Activated T-cell treated with anti-CD3 and anti-CD28 coated beads for 48 hours (primary cell): ENCODE measurements around the gene OR2D3.
"Not testable (repeated sequence)": the region's sequence is repeated elsewhere in the genome, so short reads cannot be mapped to it uniquely, and the experiment has no call there.

Experiments used
- DNase-seq: peaks from one replicate; pipeline ENCODE4 v3.0.0-alpha.2; 2020; ENCODE audit warnings: low read depth

OR2D3 gene

DNA sequence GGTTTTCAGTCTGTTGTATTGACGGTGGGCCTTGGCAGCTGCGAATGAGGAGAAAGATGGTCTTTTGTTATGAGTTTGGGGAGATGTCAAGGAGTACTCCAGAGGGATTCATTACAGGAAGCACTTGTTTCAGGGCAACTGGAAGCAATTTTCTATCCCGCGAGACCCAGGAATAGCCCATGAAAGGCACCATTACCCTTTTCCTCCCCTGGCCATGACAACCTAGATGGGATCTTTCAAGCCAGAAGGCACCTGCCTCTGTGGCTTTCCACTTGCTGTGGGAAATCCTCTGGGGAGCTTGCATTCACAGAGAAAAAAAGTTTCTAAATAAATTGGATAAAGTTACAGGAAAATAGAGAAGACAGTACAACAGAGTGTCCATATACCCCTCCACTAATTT is 8.1 kb downstream of the OR2D3 start:
- DNase-seq: no peak

DNA sequence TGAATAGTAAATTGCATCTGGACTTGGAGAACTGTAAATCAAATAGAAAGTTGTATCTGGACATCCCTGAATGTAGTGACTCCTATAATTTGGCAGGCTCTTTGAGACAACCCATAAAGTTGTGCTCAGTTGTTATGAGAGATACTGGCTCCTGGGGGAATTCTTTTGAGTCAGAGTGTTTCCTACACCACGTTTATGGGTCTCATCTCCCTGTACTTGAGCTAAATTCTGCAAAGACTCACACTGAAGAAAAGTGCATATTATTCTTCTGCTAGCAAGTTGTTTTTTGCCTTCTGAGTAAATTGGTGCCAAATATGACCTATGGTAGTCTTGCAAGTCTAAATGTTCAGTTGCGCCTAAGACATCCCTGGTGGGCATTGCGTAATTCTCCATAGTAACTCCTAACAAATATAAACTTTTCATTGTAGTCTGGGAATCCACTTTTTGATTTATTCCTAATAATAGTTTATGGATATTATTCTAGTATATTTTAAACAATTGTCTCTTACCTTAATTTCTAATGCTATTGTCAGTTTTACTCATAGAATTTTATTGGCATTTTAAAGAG is 10.4 kb downstream of the OR2D3 start:
- DNase-seq: no peak

DNA sequence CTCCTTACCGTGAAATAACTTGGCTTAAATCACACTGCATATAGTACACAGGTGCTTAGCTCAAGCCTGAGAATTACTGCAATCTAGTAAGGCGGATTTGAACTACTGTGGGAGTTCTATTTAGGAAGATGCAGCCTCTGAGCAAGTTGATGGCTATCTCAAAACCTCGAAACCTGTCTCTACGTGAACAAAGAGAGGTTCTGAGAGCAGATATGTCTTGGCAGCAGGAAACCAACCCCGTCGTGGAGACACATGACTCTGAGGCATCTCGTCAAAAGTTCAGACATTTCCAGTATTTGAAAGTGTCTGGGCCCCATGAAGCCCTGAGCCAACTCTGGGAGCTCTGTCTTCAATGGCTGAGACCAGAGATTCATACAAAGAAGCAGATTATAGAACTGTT is 11.3 kb downstream of the OR2D3 start:
- DNase-seq: no peak

DNA sequence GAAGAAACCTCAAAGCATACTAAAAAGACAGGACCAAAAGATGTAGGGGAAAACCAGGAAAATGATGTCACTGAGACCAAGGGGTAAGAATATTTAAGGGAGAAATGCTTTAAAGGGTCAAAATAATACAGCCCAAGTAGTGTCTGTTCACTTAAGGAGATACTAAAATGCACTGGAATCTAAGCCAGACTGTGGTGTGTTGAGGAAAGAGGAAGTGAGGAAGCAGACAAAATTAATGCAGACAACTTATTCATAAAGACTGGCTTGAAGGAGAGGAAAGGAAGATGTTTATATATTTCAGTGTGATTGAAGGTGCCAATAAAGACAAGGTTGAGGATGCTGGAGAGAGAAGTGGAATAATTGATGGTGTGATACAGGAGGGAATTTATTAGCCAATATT is 21.2 kb downstream of the OR2D3 start:
- no peak for DNase-seq

DNA sequence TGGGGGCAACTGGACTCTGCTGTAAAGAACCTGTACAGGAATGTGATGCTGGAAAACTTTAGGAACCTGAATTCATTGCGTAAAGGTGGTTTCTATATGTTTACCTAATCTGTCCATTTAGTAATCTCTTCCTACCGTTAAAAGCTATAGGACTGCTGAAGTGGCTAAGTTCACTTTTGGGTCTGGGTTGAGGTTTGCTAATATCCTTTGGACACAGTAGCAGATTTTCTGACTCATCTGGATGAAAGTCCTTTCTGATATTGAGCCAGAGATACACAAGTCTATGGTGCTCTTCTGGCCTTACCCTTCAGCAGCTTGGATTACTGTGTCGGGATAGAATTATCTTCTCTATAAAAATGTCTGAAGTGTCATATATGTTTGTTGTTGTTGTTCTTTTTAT is 22.3 kb downstream of the OR2D3 start:
- DNase-seq: no peak

DNA sequence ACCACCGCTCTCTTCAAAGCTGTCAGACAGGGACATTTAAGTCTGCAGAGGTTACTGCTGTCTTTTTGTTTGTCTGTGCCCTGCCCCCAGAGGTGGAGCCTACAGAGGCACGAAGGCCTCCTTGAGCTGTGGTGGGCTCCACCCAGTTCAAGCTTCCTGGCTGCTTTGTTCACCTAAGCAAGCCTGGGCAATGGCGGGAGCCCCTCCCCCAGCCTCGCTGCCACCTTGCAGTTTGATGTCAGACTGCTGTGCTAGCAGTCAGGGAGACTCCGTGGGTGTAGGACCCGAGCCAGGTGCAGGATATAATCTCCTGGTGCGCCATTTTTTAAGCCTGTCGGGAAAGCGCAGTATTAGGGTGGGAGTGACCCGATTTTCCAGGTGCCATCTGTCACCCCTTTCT is 33.4 kb downstream of the OR2D3 start:
- not testable (repeated sequence) for DNase-seq

DNA sequence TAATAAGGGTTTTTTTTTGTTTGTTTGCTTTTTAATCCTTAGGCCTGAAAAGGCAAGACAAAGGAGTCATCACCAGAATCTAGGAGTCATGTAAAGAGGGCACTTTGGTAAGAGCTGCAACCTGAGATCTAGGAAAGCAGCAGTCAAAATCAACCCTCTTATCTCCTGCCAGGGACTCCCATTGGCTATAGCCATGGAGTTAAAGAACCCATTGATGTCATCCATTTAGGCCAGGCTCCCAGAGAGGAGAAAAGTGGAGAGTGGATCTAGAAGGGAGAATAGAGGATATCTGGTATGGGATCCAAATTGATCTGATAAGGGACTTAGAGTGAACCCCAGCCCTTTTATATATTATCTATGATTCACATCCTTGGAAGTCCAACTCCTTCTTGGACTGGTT is 41.3 kb downstream of the OR2D3 start:
- no peak for DNase-seq

DNA sequence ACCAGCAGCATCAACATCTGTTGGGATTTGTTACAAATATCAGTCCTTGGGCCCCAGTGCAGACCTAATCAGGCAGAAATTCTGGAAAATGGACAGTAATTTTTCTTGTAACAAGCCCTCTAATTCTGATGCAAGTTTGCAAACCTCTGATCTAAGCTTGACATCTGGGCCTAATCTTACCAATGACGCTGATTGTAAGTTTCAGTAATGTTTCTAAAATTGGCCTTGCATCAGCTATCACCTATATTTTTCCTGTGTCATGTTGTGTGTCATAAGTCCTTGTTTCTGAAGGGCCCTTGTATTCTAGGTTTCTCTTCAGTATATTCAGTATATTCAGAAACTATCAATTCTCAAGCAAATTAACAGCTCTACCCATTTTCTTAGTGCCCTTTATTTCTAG is 41.9 kb downstream of the OR2D3 start:
- DNase-seq: no peak

DNA sequence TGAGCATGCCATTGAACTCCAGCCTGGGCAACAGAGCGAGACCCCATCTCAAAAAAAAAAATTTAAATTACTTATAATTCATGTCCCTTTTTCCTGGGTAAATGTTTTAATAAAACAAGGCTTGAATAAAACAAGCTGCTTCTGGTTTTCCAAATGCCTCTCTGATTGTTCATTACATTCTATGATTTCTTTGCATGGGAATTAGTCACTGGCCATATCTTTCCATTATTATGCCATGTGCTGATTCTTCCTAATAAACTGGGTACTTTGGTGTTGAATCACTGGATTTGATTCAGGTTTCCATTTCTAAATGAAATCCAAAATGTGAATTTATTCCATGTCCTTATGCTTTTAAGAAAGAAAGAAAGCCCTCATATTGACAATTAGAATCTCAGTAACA is 48.0 kb downstream of the OR2D3 start:
- DNase-seq: no peak

DNA sequence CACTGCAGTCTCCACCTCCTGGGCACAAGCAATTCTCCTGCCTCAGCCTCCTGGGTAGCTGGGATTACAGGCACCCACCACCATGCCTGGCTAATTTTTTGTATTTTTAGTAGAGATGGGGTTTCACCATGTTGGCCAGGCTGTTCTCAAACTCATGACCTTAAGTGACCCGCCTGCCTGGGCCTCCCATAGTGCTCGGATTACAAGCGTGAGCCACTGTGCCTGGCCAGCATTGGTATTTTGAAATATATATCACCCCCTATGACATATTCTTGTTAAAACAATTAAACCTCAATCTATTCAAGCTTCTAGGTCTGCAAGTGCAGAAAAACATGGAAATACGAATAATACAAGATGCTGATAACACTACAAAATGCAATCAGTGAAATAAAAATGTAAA is 49.1 kb downstream of the OR2D3 start:
- DNase-seq: not testable (repeated sequence)
